ENCODE data around the gene BOC.

The BOC gene

DNA sequence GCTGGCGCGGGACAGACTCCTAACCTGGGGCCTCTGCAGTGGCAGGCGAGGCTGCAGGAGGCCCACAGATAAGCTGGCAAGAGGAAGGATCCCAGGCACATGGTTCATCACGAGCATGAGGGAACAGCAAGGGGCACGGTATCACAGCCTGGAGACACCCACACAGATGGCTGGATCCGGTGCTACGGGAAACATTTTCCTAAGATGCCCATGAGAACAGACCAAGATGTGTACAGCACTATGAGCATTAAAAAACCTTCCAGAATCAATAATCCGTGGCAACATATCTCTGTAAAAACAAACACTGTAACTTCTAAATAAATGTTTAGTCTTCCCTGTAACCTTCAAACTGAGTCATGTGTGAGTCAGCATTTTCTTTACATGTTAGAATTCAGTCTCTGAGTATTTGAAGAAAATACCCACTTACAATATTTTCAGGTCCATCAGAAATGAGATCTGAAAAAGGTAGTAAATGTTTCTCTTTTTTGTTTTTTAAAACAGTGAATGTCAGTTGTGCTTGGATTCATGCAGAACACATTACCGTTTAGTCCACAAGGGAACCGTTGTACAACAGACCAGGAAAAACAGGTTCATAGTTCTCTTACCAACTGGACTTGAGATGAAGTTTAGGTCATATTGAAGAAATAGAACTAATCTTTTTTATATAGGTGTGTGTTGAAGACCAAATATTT, 75.9 kb downstream of the BOC start:
- peak; percentile 80 for DNase-seq (ENCODE audit: low read depth)

DNA sequence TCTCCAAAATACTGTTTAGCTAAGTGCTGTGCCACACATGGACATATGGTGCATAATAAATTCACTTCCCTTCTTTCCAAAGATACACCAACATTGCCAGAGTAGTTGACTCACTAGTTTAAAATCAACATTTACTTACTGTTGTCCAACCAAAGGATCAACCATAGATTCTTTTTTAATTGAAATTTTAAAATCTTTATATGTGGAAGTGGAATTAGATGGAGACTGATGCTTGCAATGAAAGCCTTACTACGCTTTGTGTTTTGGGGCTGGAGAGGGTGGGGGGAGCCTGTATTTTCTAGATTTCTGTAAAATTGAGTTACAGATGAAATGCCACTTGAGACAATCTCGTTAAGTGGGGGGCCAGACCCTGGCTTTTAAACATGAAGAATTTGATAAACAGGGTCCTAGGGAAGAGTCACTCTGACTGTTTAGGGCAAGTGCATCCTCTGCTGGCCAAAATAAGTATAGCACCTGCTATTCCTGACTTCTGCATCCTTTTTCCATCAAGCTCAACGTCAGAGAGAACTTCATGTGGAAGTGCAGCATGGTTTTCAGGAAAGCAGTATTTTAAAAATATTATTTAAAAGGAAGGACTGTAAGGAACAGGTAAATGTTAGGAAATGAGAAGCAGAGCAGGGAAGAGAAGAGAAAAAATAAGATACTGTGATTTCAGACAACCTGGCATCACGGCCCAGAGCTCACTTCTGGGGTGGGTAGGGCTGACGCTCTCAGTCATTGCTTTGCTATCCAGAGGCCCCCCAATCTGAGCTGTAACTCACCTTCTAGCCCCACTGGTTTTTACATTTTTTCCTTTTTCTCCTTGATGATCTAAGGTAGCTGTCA, 76.7 kb downstream of the BOC start:
- DNase-seq (ENCODE audit: low read depth) = peak; percentile 63

DNA sequence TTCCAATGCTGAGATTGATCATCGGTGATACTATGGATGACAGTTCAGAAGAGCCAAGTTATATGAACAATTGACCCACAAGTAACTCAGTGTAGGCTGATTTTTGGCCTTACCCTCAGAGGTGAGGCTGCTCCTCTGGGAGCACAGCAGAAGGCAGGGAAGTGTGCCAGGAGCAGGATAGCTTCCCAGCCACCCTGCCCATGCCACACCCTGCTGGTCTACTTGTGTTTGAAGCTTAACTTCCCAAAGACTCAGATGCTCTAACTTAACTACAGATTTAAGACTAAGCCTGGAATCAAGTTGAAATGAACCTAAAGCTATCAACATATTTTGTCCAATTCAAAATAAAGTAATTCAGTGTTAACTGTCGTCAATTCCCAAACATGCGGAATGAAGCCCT, 77.5 kb downstream of the BOC start:
- no peak for DNase-seq (ENCODE audit: low read depth)

DNA sequence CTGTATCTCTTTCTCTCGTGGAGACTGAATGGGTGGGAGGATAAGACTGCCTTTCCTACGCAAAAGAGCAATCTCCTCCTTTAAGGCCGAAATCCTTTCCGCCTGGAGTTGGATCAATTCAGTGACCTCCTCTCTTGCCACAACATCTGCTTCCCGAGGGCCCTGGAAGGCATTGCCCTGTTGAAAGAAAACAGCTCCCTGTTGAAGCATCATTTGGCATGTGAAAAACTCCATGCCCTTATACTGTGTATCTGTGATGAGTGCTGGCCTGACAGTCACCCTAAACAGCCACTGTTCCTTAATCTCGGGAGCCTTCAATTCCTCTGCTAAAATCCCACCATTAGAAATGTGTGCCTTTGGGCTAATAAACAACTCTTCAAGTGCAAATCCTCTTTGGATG, 80.2 kb downstream of the BOC start:
- DNase-seq (ENCODE audit: low read depth) = no peak

DNA sequence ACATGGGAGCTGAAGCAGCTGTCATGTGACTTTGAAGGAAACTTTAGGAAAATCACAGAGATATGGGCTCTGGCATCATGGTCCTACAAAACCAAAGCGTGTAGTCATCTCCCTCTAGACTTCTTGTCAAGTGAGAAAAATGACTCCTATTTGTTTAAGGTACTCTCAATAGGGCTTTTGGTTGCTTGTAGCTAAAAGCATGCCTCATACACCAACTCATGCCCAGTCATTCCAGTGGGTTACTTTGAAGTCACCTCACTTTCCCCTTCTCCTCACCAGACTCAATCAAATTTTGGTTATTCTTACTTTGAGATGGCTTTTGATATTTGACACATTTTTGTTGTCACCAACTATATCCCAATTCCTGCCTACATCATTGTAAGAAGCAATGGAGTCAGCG, 81.6 kb downstream of the BOC start:
- no peak for DNase-seq (ENCODE audit: low read depth)

DNA sequence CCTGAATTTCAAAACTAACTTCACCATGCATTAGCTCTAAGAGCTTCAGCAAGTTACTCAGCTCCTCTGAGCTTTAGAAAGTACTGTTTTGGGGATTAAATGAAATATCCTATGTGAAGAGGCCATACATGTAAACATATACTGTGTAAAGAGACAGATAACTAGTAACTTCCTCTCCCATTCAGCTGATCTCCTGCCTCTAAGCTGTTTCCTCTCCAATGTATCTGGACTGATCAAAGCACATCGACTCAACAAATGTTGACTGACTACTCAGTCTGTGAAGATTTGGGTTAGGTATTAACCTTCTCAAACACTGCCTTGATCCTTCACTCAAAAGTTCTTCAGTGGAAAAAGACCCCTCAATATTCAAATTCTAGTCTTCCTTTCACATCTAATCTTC, 82.0 kb downstream of the BOC start:
- DNase-seq (ENCODE audit: low read depth) = no peak

DNA sequence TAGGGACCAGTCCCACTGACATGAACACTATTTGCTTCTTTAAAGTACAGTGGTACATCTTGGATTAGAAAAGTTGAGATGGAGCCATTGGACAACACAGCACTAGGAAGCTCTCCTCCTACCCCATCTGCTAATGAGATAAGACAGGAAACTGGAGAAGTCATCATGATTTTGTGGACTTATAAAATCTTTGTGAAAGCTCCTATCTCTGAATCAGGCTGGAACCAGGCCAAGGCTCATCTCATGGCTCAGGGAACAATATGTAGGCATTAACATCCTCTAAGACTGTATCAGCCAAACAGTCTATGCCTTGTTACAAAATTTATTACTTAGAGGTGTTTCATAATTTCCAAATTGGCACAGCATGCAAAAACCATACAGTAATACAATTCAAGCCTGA, 84.1 kb downstream of the BOC start:
- DNase-seq (ENCODE audit: low read depth) = no peak

DNA sequence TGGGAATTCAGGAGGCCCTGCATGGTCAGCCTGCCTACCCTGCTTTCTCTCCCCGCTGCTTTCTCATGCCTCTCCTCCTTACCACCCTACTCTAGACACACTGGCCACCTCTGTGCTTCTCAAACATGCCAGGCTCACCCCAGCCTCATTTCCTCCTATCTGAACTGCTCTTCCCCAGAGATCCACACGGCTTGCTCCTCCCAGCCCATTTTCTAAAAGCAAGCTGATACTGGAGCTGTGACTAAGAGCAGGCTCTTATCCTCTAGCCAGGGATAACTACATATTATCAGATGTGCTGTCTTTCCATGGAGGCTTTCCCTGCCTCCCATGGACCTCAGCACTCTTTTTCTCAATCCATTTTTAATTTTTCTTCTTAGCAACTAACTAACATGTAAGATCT, 85.9 kb downstream of the BOC start:
- DNase-seq (ENCODE audit: low read depth) = no peak

DNA sequence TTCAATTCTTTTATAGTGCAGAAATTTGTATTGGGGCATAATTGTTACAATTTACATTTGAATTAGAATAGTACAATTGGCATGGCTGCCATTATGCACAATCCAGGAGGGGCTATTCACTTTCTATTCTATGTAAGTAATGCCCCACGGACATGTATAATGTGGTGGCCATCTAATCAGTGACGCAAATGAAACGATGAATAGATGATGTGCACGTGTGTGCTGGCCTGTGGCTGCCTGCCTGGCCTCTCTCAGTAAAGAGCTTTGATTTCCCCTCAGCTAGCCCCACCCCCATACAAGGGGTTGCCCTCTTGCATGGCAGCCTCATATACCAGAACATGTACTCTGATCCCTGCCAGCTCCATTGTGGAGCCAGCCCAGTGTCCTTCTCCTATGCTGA, 86.5 kb downstream of the BOC start:
- no peak for DNase-seq (ENCODE audit: low read depth)

DNA sequence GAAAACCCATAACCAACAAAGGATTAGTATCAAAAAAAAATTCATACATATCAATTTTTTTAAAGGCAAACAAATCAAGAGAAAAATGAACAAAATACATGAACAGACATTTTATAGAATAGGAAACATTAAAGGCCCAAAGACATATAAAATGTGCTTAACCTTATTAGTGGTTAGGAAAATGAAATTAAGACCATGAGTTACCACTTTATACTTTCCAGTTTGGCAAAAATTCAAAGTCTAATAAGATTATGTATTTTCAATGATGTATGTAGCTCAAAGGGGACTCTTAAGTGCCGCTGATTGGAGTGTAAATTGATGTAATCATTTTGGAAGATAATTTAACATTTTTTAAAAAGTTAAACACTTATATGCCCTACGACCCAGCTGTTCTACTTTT, 89.2 kb downstream of the BOC start:
- no peak for DNase-seq (ENCODE audit: low read depth)

DNA sequence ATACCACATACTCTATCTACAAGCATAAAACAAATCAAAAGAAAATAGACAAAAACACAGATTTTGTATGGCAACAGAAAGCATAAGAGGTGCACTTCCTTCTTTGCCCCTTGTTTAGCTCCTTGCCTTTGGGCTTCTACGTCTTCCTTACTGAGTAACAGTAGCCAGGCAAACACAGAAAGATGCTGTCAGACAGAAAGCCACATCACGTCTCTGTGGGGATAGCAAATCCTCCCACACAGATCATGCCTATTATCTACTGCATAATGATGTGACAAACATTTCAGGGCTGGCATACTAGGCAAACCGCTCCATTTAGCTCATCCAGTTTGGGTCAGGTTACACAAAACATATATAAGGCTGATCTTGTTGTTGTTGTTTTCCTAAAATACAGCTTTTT, 92.7 kb downstream of the BOC start:
- no peak for DNase-seq (ENCODE audit: low read depth)

DNA sequence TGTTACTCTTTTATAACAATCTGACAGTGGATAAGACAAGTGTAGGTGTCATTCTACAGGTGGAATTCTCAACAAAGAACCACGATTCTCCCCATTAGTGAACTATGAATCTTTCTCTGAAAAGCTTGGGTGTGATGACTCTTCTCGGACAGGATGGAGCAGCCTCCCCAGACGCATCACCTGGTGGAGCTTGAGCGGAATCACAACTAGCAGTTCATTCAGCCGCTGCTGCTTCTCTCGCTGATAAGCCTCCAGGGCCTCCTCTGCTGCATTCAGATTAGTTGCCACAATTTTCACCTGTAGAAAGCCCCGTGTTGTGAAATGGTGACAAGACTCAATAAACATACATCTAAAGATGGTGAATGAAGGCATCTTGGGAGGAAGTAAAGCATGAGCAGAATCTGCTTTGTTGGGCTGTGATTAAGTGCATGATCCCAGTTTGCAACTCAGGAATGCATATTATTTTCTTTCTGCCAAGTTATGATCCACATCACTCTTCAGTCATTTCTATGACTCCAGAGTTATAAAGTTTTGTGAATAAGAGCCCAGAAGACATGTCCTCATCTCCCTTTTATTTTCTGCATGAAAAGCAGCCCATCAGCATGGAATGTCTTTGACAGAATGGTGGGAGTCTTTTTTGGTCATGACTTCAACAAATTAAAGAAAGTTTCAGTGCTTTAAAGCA, 93.6 kb downstream of the BOC start:
- DNase-seq (ENCODE audit: low read depth) = peak; percentile 27

DNA sequence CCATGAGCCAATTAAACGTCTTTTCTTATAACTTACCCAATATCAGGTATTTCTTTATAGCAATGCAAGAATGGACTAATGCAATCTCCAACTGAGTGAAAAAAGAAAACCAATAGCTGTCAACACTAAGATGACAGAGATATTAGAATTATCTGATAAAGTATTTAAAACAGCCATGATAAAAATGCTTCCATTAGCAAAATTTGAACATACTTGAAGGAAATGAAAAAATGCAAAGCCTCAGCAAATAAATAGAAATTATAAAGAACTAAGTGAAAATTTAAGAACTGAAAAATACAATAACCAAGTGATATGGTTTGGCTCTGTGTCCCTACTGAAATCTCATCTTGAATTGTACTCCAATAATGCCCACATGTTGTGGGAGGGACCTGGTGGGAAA, 99.6 kb downstream of the BOC start:
- no peak for DNase-seq (ENCODE audit: low read depth)

DNA sequence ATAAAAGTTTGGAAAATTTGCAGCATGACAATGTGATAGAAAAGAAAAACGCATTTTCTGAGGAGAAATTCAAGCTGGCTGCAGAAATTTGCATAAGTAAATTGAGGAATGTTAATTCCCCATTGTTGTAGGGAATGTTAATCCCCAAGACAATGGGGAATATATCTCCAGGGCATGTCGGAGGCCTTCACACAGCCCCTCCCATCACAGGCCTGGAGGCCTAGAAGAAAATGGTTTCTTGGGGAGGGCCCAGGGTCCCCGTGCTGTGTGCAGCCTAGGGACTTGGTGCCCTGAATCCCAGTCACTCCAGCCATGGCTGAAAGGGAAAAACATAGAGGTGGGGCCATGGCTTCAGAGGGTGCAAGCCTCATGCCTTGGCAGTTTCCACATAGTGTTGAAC, 101.1 kb downstream of the BOC start:
- no peak for DNase-seq (ENCODE audit: low read depth)

DNA sequence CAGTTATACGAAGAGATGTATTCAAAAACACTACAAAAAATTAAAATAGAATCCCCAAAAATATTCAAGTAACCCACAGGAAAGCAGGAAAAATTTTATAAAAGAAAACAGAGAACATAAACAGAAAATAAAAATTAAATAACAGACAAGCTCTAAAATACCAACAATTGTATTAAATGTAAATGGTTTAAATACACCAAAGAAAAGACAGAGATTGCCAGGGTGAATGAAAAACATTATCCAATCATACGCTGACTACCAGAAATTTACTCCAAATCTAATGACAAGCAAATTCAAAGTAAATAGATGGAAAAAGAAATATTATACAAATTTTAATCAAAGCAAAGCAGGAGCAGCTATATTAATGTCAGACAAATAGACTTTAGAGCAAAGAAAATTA, 103.6 kb downstream of the BOC start:
- no peak for DNase-seq (ENCODE audit: low read depth)

DNA sequence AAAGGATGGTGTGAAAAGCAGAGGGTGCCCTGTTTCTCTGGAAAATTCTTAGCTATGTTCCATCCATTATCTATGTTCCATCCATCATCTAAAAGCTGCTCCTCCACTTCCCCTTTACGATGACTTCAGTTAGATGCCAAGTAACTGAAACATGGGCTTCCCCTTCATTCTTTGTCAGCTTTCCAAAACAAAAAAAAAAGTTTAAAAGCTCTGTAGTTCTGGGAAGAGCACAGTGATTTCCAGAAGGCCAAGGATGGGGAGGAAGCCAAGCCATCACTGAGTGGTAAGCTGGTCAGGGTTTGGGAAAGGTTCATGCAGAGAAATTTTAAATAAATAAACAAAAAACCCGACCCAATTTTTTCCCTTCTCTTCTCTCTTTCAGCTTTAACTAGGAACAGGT, 118.4 kb downstream of the BOC start:
- no peak for DNase-seq (ENCODE audit: low read depth)

DNA sequence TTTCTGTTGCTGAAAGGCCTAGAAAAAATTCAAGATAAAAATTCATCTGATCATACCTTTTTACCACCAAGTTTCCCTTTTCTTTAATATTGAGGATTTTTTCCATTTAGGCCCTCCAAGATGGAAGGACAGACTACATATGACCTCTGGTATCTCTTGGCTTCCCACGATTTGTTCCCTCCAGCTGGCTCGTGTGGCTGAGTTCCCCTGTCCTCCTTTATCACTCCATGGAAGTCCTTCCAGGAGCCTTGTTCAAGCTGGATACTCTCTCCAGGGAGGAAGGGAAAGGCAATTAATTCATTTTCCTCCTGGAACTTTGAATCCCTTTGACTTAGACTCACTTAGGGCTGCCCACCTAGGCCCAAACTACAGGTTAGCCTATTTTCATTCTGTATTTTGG, 119.4 kb downstream of the BOC start:
- DNase-seq (ENCODE audit: low read depth) = no peak

DNA sequence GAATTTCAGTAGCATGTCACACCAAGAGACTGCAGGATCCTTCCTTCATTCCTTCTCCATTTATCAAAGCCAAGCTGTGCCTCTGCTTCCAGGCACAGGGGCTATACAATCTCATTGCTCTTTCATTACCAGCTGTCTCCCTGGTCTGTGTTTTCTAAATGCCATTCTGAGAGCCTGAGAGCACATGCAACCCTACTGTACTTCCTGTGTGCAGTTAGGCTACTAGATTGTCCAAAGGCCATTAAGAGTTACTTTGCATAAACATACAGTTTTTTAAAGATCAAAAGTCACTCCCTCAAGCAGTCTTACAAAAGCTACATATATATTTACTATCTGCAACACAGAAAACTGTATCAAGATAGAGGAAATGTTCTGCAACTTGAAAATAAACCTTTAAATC, 119.8 kb downstream of the BOC start:
- no peak for DNase-seq (ENCODE audit: low read depth)

Data from iris pigment epithelial cell (primary cell).